Hypothalamus (tissue), 51 donors: ENCODE measurements around the gene FOXD3.
A peak's percentile ranks its signal among the peaks of the same experiment; 100 is the strongest.

Experiments used
- DNase-seq, 51 donors: peaks; one replicate each; lab custom pipeline; 2025; lab: John Stamatoyannopoulos, UW

Gene FOXD3

DNA sequence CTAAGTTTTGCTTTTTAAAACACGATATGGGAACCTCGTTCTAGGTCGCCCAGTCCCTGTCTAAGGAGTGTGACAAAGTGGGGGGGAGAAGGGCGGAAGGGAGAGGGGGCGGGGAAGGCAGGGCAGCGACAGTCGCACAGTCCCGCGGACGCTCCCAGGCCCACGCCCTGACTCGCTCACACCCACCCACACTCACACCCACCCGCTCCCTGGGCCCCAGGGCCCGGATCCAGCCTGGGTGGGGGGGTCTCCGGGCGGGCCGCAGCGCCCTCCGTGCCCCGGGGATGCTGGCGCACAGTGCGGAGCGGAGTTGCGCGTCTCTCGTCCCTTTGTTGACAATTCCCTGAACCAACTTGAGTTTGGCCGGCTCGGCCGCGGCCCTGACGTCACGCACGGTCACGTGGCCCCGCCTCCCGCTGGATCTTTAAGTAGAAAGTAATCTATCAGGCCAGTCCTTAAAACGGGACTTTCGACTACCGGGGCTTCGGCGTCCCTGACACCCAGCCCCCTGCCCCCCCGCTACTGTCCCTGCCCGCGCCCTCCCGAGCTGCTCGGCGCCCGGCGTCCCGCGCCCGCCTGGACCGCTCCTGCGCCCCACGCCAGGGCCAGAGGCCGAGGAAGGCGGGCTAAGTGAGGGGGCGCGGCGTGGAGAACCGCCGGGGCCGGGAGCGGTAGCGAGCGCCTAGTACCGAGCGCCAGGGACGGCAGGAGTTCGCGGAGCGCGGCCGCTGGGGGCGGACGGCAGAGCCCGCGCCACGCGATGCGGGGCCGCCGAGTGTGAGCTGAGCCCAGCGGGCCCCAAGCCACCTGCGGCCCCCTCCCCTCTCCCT lies at the start of gene FOXD3:
FOXD3 (plus strand) TSS at position 454 of the 830 bp plus-strand sequence. CDS start 492 bp downstream, outside the sequence.
- peak in 3 of 51 donors; percentile 2 to 14 (median 5) for DNase-seq

GRCh38 chr1:63272811-63273210 lies 49.6 kb upstream of the FOXD3 start:
- DNase-seq: no peak

DNA sequence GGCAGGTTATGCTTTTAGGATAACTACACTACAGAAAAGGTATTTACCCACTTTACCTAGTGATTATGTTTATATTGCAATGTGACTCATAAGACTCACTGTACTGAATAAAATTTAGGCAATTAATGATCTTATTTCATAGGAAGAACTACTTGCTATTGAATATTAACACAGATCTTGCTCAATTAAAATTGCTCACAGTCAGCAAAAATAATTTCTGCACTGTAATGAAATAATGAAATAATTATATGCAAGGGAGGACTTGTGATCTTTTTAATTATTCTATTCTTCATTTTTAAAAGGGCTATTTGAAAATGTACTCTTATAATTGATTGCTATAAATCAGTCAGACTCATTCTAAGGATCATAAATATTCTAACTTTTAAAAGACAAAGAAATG lies 48.0 kb upstream of the FOXD3 start:
- DNase-seq: no peak

- DNase-seq: no peak
Observed at GRCh38 chr1:63274979-63275378, 47.4 kb upstream of the FOXD3 start.

- DNase-seq: no peak
Observed at GRCh38 chr1:63276624-63277023, 45.7 kb upstream of the FOXD3 start.

- DNase-seq: no peak
Observed at GRCh38 chr1:63277195-63278192, 44.9 kb upstream of the FOXD3 start.

DNA sequence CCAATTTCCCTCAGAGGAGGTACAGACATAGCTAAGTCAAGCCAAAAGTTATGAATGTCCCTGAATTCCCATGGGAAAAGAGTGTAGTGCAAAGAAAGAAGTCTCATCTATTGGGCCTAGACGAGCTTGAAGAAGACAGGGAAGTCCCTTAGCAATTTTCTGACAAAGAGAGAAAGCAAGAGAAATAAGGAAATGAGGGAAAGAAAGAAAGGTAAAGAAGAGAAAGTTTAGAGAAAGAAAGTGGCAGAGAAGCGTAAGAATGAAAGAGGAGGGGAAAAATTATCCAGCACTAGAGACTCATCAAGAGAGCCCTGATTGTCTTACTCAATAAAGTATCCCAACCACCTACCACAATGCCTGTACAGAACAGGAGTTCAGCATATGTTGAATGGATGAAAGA lies 40.6 kb upstream of the FOXD3 start:
- no peak for DNase-seq

- DNase-seq: no peak
Observed at GRCh38 chr1:63289135-63289534, 33.2 kb upstream of the FOXD3 start.

- no peak for DNase-seq
Observed at GRCh38 chr1:63294803-63295594, 27.4 kb upstream of the FOXD3 start.

DNA sequence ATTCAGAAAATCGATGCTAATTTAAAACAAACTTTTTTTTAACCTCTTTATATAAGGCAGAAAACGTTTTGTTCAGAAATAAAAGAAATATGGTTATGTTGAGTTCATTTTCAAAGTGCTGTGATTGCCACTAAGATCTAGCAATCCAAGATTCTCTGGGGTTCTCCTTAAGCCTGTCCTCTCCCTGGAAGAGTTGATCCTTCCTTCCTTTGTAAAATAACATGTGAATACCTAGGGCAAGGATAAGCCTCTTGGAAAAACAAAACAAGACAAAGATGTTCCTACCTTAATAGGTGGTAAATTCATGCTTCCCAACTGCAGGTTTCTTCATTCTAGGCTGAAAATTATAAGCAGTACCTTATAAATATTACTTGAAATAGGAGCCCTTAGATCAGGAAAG lies 18.0 kb upstream of the FOXD3 start:
- no peak for DNase-seq

- DNase-seq: no peak
Observed at GRCh38 chr1:63305043-63305442, 17.3 kb upstream of the FOXD3 start.

DNA sequence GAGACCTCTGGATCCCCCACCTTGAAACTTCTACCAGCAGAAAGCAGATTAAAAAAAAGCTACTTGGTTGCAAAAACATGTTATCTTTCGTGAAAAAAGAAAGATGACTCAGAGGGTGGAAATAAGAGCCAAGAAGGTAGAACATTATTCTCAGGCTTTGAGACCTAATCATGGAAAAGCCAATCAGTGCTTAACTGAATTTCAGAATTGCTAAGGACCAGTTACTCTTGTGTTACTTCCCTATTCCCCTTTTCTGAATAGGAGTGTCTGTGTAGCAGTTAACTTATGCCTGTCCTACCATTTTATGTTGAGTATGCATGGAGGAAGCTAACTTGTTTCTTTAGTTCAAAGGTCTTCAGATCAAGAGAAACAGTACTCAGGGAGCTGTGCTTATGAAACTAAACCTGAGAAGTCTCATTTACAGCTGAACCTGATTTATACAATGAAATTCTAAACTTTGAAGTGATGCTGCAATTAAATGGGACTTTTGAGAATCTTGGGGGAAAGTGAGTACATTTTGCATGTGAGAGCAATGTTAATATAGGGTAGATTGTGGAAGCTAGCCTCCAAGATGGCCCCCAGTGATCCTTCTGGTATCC lies 15.1 kb upstream of the FOXD3 start:
- DNase-seq: no peak

DNA sequence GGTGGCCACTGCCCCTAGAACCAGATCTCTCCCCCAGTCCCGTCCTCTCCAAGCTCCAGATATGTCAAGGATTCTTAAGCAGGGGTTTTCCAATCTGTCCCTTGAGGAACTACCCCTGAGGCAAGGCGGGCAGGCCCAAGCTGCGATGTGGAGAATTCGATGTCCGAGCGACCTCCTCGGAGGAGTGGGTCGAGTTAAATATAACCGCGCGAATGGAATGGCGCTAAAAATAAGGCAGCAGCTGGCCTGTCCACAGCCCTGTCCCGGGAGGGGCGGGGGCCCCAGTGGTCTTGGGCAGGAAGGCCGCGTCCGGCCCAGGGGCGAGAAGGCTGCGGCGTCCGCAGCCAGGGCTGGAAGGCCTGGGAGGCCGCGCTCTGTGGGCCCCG lies 5.8 kb upstream of the FOXD3 start:
- DNase-seq: no peak

DNA sequence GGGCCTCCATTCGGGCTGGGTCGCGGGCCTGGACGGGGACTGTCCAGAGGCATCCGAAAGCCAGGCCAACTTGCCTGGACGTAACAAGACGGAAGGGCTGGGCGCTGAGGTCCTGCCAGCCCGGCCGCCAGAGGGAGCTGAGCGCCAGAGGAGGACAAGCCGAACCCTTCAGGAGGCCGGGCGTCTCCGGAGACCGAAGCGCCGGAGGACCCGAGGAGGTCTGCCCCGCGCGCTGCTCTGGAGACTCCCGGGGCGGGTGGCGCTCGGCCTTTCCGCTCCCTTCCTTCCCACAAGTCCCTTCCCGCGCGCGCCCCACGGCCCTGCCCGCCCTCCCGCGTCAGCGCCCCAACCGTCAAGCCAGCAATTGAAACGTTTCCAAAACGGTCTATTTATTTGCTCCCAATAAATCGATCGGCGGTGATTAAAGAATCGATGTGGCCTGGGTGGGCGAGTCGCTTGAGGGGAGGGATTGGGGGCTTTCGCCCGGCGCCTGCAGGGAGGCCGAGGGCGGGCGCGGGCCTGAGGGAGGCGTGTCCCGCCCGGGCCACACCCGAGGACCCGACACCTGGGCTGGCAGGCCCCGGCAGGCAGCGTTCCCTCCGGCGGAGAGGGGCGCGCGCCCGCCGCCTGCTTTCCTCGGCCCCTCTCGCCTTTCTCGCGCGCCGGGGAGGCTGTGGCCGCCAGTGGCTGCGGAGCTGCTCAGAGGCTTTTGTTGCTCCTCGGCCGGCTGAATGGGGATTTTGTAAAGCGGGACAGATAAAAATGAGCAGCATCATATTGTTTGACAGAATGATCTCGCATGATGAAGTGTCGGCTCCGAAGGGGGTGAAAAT lies 5.2 kb upstream of the FOXD3 start:
- no peak for DNase-seq

DNA sequence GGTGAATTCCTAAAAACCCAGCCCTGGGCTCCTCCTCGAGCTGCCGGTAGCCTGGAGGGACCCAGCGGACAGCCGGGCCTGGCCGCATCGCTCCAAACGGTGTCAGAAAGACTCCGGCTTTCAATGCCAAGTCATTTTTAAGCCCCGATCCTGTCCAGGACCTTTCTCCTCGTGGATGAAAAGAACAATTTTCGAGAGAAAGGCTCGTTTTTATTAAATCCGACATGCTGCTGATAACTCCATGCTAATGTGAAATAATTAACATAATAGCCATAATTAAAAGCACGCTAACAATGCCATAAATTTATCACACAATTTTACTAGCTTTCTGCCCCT lies 4.6 kb upstream of the FOXD3 start:
- DNase-seq: no peak

GRCh38 chr1:63318201-63318979 lies 4.0 kb upstream of the FOXD3 start:
- DNase-seq: no peak

DNA sequence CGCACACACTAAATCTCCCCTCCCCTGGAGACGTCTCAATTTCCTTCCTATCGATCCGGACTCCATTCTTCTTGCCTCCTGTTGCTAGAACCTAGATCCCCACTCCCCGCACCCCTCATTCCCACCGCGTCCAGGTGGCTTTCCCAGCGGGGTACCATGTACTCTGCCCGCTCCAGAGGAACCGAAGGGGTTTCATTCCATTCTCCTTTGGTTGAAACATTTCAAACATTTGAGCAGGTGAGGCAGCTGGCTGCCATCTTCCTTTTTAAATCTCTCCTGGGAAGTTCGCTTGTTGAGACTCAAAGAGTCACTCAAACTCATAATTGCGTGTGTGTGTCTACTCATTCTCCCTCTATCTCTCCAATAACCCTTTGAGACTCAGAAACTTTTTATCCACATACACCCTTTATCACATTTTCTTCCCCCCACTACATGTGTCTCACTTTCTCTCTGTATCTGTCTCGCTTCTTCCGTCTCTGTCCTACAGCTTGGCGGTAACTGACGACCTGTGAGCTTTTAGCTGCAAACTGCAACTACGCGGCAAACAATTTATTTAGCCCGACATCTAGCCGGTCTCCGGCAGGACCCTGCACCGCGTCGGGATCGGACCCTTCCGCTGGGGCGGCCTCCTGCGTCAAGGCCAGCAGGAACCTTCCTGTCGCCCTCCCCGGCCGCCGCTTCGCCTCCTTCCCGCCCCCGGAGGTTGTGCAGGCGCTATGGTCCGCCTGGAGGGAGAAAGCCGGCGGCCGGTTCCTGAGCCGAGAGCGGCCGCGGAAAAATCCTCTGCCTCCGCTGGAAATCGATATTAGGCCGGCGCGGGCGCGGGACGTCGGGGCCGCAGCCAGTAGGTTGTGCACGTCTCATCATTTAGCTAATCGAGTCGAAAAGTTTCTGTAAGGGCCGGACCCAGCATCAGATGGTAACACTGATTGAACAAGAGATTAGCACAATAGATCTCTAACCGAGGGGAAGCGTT lies 3.0 kb upstream of the FOXD3 start:
- DNase-seq: no peak
